GM20000 (cell line): ENCODE data around the gene NFKBIE.

ENCODE experiments used
- DNase-seq: peaks from one replicate; pipeline ENCODE4 v3.0.0; 2012; ENCODE audit warnings: low spot score
- CTCF ChIP-seq: IDR thresholded peaks from 2 replicates; pipeline ENCODE4 v1.5.1; 2012; ENCODE audit warnings: mild to moderate bottlenecking, control low read depth; ENCODE audit errors: extremely low read depth, missing control alignments

Gene NFKBIE

GRCh38 chr6:44246663-44247337 is 18.6 kb downstream of the NFKBIE start, which contains the start of gene HSP90AB1:
Gene HSP90AB1 (plus strand): TSS chr6:44247101. CDS start chr6:44248630, 1,529 bp downstream.
- no peak for TF ChIP-seq CTCF
- peak; percentile 96 for DNase-seq

GRCh38 chr6:44245912-44246662 is 19.3 kb downstream of the NFKBIE start:
- TF ChIP-seq CTCF = peak; percentile 27

GRCh38 chr6:44245391-44245911 is 19.9 kb downstream of the NFKBIE start:
- DNase-seq = no peak
- no peak for TF ChIP-seq CTCF

More at GRCh38 chr6:44245912-44246662, 19.3 kb downstream of the NFKBIE start:
- peak; percentile 88 for DNase-seq

GRCh38 chr6:44243345-44243744 is 22.0 kb downstream of the NFKBIE start:
- no peak for DNase-seq
- TF ChIP-seq CTCF = no peak

GRCh38 chr6:44238687-44239350 is 26.5 kb downstream of the NFKBIE start:
- DNase-seq = no peak
- TF ChIP-seq CTCF = no peak

- DNase-seq = peak; percentile 88
These were observed 27.4 kb downstream of the NFKBIE start for GRCh38 chr6:44237813-44238433.

More at GRCh38 chr6:44237813-44238433, 27.4 kb downstream of the NFKBIE start:
- peak; percentile 94 for TF ChIP-seq CTCF
